HUDEP-2 (cell line): ENCODE results near the gene WIPF2.
A peak's percentile ranks its signal among the peaks of the same experiment; 100 is the strongest.

Experiments used
- DNase-seq, 76 experiments: peaks; one replicate each; lab custom pipeline; 2025; ENCODE audit not compliant: unreplicated experiment in 76 of 76; lab: John Stamatoyannopoulos, UW

WIPF2 gene

DNA sequence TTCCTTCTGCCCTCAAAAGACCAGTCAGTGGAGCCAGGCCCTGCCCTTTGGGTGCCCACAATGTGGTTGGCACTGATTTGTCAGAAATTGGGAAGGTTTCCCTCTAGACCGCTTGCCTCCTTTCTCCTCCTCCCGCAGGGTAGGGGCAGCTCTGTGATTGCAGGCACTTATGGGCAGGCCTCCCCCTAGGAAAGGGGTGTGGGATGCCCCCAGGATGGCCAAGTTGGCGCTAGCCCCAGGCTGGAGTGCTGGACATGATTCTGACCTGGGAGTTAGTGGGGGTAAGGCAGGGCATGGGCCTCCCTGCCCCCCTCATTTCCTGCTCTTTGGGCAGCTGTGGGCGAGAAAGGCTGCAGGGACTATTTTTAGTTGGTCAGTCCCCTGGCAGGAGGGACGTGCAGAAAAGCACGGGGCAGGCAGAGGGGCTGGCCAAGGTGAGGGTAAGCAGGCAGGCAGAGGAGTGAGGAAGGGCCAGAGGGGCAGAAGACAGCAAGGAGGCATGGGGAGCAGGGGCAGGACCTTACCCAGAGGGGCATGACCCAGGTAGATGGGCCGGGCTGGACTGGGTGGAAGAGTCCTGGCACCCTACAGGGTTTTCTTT is 93.1 kb downstream of the WIPF2 start:
- no peak for DNase-seq

GRCh38 chr17:40312893-40313667 is 94.0 kb downstream of the WIPF2 start:
- DNase-seq: no peak

DNA sequence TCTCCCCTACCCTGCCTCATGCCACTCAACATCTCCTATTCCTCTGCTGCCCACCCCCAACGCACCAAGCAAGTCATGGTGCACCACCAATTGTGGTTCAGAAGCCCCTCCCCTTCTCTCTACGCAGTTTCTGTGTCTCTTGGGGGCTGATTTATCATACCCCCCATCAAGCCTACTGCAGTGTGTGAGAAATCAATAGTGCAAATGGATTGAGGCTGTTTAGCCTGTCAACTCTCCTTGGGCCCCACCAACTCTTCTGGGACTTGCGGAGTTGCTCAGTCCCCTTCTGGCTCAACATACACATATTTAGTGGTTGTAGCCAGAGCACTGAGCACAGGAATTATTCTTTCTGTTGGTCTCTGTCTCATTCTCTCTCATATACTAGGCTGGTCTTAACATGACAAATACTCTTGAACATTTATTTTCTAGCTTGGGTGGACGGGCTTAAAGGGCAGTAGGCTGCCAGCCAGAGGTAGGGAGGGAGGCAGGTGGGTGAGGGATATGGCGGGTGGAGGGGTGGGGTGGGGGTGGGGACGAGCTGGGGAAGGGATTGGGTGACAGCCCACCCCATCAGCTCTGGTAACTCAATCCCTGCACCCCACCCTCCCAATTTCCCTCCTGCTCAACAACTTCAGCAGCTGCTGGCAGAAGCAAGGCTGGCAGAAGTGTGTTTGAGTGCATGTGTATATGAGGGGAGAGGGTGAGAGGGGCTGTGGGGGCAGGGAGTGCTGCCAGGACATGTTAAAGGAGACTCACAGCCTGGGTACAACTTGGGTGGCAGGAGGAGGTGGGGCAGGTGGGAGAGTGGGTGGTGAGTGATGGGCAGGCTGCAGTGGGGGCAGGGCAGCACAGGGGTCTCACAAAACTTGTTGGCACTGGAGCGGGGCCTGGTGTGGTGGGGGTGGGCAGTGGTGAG is 94.8 kb downstream of the WIPF2 start:
- no peak for DNase-seq

DNA sequence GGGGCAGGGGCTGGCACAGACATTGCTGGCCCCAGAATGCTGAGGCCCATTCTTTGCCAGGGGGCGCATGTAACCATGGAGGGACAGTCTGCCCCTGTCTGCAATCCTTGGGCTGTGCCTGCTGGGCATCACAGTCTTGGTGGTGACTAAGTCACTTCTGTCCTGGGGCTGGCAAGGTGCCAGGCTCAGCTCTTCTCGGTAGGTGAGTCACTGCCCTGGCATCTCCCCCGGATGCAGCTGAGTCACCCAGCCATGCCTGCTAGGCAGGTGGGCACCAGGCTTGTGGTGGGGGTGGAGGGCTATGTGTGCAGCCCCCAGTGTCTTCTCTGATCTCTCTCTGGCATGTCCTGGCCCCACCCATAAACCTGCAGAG is 95.5 kb downstream of the WIPF2 start:
- peak in 72 of 76 experiments; percentile 41 to 94 (median 80) for DNase-seq

DNA sequence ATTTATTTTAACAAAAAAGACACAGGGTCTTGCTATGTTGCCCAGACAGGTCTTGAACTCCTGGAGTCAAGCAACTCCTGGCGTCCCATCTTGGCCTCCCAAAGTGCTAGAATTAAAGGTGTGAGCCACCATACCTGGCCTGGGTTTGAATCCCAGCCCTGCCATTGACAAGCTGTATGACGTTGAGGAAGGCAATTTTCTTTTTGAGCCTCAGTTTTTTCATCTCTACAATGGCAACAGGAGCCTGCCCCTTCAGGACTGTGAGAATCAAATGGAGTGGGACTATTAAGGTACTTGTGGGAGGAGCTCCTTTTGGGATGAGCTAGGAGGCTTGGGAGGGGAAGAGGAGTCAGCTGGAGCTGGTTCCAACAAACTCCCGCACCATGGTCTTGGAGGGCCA is 96.1 kb downstream of the WIPF2 start:
- no peak for DNase-seq

- DNase-seq: peak in 37 of 76 experiments; percentile 11 to 62 (median 39)
Measured at GRCh38 chr17:40315678-40316570, 96.8 kb downstream of the WIPF2 start.

DNA sequence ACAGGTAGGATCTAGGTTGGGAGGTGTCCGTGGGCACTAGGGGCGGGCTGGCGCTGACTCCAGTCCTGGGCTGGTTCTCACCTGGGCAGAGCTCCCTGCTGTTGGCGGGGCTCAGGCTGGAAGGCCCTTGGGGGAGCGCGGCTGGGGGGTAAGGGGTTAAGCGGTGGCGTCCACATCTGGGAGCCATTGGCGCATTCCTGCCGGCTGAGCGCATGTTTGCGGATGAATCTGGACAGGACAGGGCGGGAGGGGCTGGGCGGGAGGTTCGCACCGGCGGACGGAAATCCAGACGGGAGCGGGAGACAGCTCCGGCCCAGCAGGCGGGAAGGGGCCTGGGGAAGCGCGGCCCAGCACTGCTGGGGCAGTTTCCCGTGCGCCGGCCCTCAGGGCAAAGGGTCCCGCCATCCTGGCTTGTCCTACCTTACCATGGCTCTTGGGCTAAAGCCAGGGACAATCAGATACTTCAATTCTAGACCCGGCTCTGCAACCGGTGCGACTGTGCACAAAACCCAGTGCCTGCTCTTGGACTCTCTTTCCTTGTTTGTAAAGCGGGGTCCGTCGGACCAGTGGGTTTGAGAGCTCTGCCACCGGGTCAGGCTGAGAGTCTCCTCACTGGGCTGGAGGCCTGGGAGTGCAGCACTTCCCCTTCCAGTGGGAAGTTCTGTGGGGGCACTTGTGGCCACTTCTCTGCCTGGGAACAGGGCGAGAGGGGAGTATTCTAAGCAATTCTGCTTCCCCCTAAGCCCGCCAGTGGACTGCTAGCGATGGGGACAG is 97.7 kb downstream of the WIPF2 start:
- no peak for DNase-seq

- DNase-seq: peak in 45 of 76 experiments; percentile 7 to 55 (median 32)
Measured at GRCh38 chr17:40317345-40317873, 98.3 kb downstream of the WIPF2 start.

- DNase-seq: peak in 73 of 76 experiments; percentile 42 to 94 (median 85)
Measured at GRCh38 chr17:40317880-40318829, 99.1 kb downstream of the WIPF2 start.

DNA sequence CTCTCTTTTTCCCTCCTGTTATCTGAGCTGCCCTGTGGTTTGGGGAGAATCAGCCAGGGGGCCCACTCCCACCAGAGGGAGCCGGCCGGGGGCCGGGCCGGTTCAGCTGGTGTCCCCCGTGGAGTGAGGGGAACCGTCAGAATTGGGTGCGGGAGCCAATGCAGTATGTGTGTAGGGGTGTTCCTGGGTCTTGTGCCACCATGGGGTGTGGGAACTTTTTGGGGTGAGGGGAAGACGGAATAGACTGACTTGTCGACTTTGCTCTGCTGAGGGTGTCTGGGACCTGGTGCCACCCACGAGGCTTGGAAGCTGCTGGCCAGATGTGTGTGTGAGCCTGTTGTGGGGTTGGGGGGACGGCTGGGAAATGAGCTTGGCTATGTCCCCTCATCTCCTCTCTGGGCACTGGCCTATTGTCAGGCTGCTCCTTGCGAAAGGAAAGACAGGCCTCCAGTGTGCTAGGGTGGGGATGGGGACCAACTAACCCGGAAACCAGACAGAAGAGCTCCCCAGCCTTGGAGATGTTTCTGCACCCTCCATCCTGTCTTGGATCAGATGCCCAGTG is 99.8 kb downstream of the WIPF2 start:
- no peak for DNase-seq

DNA sequence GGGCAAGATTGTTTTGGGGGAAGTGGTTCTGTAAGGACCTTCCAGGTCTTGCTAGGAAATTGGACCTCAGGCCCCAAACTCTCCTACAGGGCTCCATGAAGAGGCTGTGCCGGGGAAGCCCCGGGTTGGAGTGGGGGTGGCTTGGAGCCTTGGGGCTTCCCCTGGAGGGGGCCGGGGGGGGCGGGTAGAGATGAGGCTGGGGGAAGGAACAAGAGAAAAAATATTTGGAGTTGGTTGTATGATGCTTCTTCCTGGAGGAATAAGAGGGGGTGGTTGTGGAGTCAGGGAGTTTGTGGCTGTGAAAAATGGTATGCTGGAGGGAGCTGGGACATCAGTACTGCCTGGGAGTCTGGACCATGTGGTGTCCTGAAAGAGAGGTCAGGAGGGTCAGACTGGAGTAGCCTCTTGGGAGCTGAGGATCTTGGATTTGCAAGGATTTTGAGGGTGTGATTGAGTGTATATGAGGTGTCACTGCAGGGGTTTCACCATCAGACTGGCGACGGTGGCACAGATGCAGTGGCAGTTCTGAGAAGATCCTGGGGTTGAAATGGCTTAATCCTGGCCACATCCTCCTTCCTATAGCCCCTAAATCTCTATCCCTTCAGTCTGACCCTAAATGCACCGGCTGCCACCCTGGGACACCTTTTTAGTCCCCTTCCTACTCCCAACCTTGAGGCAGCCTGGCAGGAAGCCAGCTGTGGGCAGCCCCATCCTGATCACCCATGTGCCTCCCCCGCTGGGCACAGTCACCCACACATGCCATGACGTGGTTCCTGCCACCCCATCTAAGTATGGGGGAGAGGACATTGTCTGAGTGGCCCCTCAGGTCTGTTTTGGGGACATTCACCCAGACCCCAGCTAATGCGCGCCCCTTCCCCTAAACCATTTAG is 100.8 kb downstream of the WIPF2 start:
- DNase-seq: peak in 19 of 76 experiments; percentile 7 to 55 (median 25)

DNA sequence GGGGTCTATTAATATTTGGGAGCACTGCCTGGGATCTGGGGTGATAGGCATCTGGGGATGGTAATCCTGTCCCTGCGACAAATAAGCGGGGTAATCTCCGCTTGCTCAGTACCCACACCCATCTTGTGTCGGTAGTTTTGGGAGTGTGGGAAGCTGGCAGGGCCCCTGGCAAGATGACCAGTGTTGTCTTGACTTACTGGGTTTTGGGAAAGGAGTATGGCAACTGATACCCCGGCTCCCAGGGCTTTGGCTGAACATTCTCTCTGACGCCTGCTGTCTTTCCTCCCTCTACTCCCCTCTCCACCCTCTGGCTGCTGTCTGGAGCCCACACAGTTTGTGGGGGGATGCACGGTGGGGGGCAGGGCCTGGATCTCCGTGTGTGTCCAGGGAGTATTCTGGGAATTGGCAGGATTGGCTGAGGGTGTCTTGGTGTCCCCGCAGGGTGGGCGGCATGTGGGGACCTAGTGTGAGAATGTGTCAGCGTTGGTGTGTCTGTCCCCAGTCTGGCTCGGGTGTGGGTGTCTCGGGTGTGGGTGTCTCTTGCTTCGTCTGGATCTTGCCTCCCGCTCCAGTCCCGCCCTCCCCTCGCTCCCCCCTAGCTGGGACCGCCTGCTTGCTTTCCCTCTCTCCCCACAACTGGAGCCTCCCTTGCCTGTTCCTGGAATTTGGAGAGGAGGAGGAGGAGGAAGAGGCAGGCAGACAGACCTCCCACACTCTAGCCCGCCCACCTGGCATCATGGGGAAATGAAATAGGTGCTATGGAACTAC is 101.8 kb downstream of the WIPF2 start:
- peak in 20 of 76 experiments; percentile 7 to 47 (median 26) for DNase-seq

- DNase-seq: no peak
Measured at GRCh38 chr17:40321524-40321929, 102.4 kb downstream of the WIPF2 start.

- DNase-seq: peak in 2 of 76 experiments; percentile 14 to 20
Measured at GRCh38 chr17:40321961-40322357, 102.9 kb downstream of the WIPF2 start.

GRCh38 chr17:40322358-40323315 is 103.5 kb downstream of the WIPF2 start:
- peak in 65 of 76 experiments; percentile 12 to 82 (median 52) for DNase-seq
